GM18499 (cell line): ENCODE measurements around the gene PRM1.
"Not testable (repeated sequence)": the region's sequence is repeated elsewhere in the genome, so short reads cannot be mapped to it uniquely, and the experiment has no call there.

Experiments
- ATAC-seq: cut with Tn5 transposase; IDR thresholded peaks from one replicate; pipeline ENCODE4 v1.9.1; 2021; ENCODE audit warnings: moderate number of reproducible peaks; ENCODE audit not compliant: insufficient read depth, unreplicated experiment

PRM1 gene

GRCh38 chr16:11298950-11299547, 17.9 kb upstream of the PRM1 start:
- not testable (repeated sequence) for ATAC-seq

GRCh38 chr16:11298143-11298900, 17.2 kb upstream of the PRM1 start:
- ATAC-seq, result no peak

- ATAC-seq, result peak; percentile 38
These were observed 16.5 kb upstream of the PRM1 start for GRCh38 chr16:11297492-11298142.

- no peak for ATAC-seq
These were observed 15.8 kb upstream of the PRM1 start for GRCh38 chr16:11296706-11297491.

GRCh38 chr16:11296351-11296705, 15.2 kb upstream of the PRM1 start:
- ATAC-seq, result no peak

- no peak for ATAC-seq
These were observed 14.5 kb upstream of the PRM1 start for GRCh38 chr16:11295672-11296071.

- ATAC-seq, result no peak
These were observed 11.1 kb upstream of the PRM1 start for GRCh38 chr16:11292076-11292748.

- no peak for ATAC-seq
These were observed 10.1 kb upstream of the PRM1 start for GRCh38 chr16:11291091-11291703.

GRCh38 chr16:11290102-11290893, 9.2 kb upstream of the PRM1 start:
- ATAC-seq, result no peak

- ATAC-seq, result not testable (repeated sequence)
These were observed 8.6 kb upstream of the PRM1 start for GRCh38 chr16:11289696-11290095.

- ATAC-seq, result no peak
These were observed 8.1 kb upstream of the PRM1 start for GRCh38 chr16:11289202-11289601.

- ATAC-seq, result no peak
These were observed 4.7 kb upstream of the PRM1 start for GRCh38 chr16:11285842-11286241.

- ATAC-seq, result no peak
These were observed 2.7 kb upstream of the PRM1 start for GRCh38 chr16:11283820-11284248.

GRCh38 chr16:11278681-11279628, 2.2 kb downstream of the PRM1 start:
- ATAC-seq, result no peak

GRCh38 chr16:11277607-11278337, 3.4 kb downstream of the PRM1 start:
- ATAC-seq, result no peak

- ATAC-seq, result no peak
These were observed 4.1 kb downstream of the PRM1 start for GRCh38 chr16:11276896-11277593.
